OCI-LY7 (cell line): ENCODE data around the gene KLK11.

Experiments used
- EZH2phosphoT487 ChIP-seq: fragments of 200-600 bp; sonication (generic); IDR thresholded peaks from 2 replicates; pipeline ENCODE4 v1.6.1; 2018; ENCODE audit warnings: low read depth, borderline replicate concordance, mild to moderate bottlenecking, mixed run types, antibody characterized with exemption, low read length, moderate library complexity, mixed read lengths
- TF ChIP-seq, protein P1 (sequence below): fragments of 200-600 bp; sonication (generic); conservative IDR thresholded peaks from 2 replicates; pipeline ENCODE4 v1.5.1; 2014; ENCODE audit warnings: mild to moderate bottlenecking, antibody characterized with exemption, low read length, moderate library complexity, mixed read lengths

DNA sequence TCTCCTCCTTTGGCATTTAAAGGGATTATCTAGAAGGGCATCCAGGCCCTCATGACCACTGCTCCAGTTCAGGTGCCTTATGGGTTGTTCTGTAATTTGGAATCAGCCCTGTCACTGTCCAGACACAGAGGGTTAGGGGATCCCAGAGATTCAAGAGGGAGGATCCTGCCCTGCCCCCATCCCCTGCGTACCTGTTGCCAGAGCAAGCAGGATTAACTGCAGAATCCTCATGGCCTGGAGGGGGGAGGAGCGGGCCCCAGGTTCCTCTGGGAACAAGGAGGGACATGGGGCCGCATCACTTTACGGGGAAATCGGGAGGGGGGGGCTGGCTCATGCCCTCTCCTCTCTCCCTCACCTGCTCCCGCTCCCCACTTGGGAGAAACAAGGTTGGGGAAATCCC lies 1.0 kb downstream of the KLK11 start:
- TF ChIP-seq, protein P1, sequence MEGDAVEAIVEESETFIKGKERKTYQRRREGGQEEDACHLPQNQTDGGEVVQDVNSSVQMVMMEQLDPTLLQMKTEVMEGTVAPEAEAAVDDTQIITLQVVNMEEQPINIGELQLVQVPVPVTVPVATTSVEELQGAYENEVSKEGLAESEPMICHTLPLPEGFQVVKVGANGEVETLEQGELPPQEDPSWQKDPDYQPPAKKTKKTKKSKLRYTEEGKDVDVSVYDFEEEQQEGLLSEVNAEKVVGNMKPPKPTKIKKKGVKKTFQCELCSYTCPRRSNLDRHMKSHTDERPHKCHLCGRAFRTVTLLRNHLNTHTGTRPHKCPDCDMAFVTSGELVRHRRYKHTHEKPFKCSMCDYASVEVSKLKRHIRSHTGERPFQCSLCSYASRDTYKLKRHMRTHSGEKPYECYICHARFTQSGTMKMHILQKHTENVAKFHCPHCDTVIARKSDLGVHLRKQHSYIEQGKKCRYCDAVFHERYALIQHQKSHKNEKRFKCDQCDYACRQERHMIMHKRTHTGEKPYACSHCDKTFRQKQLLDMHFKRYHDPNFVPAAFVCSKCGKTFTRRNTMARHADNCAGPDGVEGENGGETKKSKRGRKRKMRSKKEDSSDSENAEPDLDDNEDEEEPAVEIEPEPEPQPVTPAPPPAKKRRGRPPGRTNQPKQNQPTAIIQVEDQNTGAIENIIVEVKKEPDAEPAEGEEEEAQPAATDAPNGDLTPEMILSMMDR, result no peak
- no peak for TF ChIP-seq EZH2phosphoT487
